ENCODE measurements around the gene KRT80. TPM values are rescaled to one million over a fixed set of nuclear protein-coding genes. Genes with fewer than 3 reads are reported as not detected.

The KRT80 gene
- total RNA-seq, 5 donors from 2014 or later (not counting 1 experiment from before 2014, with no cell fraction given), result 0.09 to 0.12 TPM; not detected in 3

GRCh38 chr12:52182898-52183543, 8.8 kb downstream of the KRT80 start:
- ChIA-PET CTCF (no interaction called here), POLR2A (no interaction called here)
- Mint-ChIP-seq H3K4me1 (peaks cover 1 to 8% (median 5%) of the 10 kb centered on the region in 3 donors), H3K27me3 (no peaks in the 10 kb centered on the region), H3K4me3 (no peak overlapping the region), H3K36me3 (no peaks in the 10 kb centered on the region), H3K27ac (no peak overlapping the region), H3K9me3 (no peaks in the 10 kb centered on the region)
- 87% methylated on average over 8 of the region's 9 CpGs for WGBS (ENCODE audit: insufficient coverage)
- H3K4me1 ChIP-seq (ENCODE audit: control insufficient read depth in 1 of 2, extremely low read depth in 1 of 2, insufficient read depth in 2 of 2, low read length in 2 of 2), result no peaks in the 10 kb centered on the region
- no peak for ATAC-seq (replicated peaks in 1 of 4)
- H3K27me3 ChIP-seq (replicated peaks in 1 of 2; ENCODE audit: control insufficient read depth in 2 of 2, extremely low read depth in 1 of 2, insufficient read depth in 2 of 2, low read length in 1 of 2), result peaks cover 0 to 20% of the 10 kb centered on the region in 2 experiments
- no peak for DNase-seq
- no peaks in the 10 kb centered on the region for H3K36me3 ChIP-seq (ENCODE audit: control insufficient read depth in 2 of 2, extremely low read depth in 1 of 2, insufficient read depth in 1 of 2, low read length in 1 of 2)
- no peak overlapping the region for H3K4me3 ChIP-seq (ENCODE audit: control insufficient read depth in 1 of 2, extremely low read depth in 1 of 2, low read length in 1 of 2)
- no peaks in the 10 kb centered on the region for H3K9me3 ChIP-seq
- no peak overlapping the region for H3K27ac ChIP-seq (ENCODE audit: low read length)

GRCh38 chr12:52182384-52182783, 9.4 kb downstream of the KRT80 start:
- DNase-seq (no peak), ATAC-seq (replicated peaks in 1 of 4) (no peak)
- H3K4me1 ChIP-seq (ENCODE audit: control insufficient read depth in 1 of 2, extremely low read depth in 1 of 2, insufficient read depth in 2 of 2, low read length in 2 of 2), result no peaks in the 10 kb centered on the region
- POLR2A ChIA-PET, result no interaction called here
- H3K27ac ChIP-seq (ENCODE audit: low read length), result no peak overlapping the region
- no peaks in the 10 kb centered on the region for H3K9me3 ChIP-seq
- WGBS (ENCODE audit: insufficient coverage), result 36% methylated on average over 3 of the region's 5 CpGs
- Mint-ChIP-seq H3K27ac (no peak overlapping the region), H3K36me3 (no peaks in the 10 kb centered on the region), H3K4me3 (no peak overlapping the region), H3K27me3 (no peaks in the 10 kb centered on the region), H3K4me1 (peaks cover 1 to 8% (median 5%) of the 10 kb centered on the region in 3 donors), H3K9me3 (no peaks in the 10 kb centered on the region)
- no peak overlapping the region for H3K4me3 ChIP-seq (ENCODE audit: control insufficient read depth in 1 of 2, extremely low read depth in 1 of 2, low read length in 1 of 2)
- H3K27me3 ChIP-seq (replicated peaks in 1 of 2; ENCODE audit: control insufficient read depth in 2 of 2, extremely low read depth in 1 of 2, insufficient read depth in 2 of 2, low read length in 1 of 2), result peaks cover 0 to 20% of the 10 kb centered on the region in 2 experiments
- CTCF ChIA-PET, result no interaction called here
- H3K36me3 ChIP-seq (ENCODE audit: control insufficient read depth in 2 of 2, extremely low read depth in 1 of 2, insufficient read depth in 1 of 2, low read length in 1 of 2), result no peaks in the 10 kb centered on the region

GRCh38 chr12:52181746-52182145, 10.1 kb downstream of the KRT80 start:
- ChIA-PET POLR2A (no interaction called here), CTCF (no interaction called here)
- no peak overlapping the region for H3K27ac Mint-ChIP-seq
- H3K4me3 ChIP-seq (ENCODE audit: control insufficient read depth in 1 of 2, extremely low read depth in 1 of 2, low read length in 1 of 2), result no peak overlapping the region
- H3K4me1 ChIP-seq (ENCODE audit: control insufficient read depth in 1 of 2, extremely low read depth in 1 of 2, insufficient read depth in 2 of 2, low read length in 2 of 2), result no peaks in the 10 kb centered on the region
- DNase-seq (no peak), ATAC-seq (replicated peaks in 1 of 4) (no peak)
- 73% methylated on average over 7 of the region's 9 CpGs for whole genome bisulfite sequencing (ENCODE audit: insufficient coverage)
- H3K4me3 Mint-ChIP-seq, result no peak overlapping the region
- no peaks in the 10 kb centered on the region for H3K27me3 Mint-ChIP-seq
- H3K36me3 Mint-ChIP-seq, result no peaks in the 10 kb centered on the region
- H3K27ac ChIP-seq (ENCODE audit: low read length), result no peak overlapping the region
- no peaks in the 10 kb centered on the region for H3K36me3 ChIP-seq (ENCODE audit: control insufficient read depth in 2 of 2, extremely low read depth in 1 of 2, insufficient read depth in 1 of 2, low read length in 1 of 2)
- peaks cover 1 to 8% (median 5%) of the 10 kb centered on the region in 3 donors for H3K4me1 Mint-ChIP-seq
- H3K9me3 ChIP-seq, result no peaks in the 10 kb centered on the region
- H3K9me3 Mint-ChIP-seq, result no peaks in the 10 kb centered on the region
- peaks cover 0 to 20% of the 10 kb centered on the region in 2 experiments for H3K27me3 ChIP-seq (replicated peaks in 1 of 2; ENCODE audit: control insufficient read depth in 2 of 2, extremely low read depth in 1 of 2, insufficient read depth in 2 of 2, low read length in 1 of 2)

- Mint-ChIP-seq H3K36me3 (no peaks in the 10 kb centered on the region), H3K27me3 (no peaks in the 10 kb centered on the region), H3K4me1 (peaks cover 1 to 8% (median 5%) of the 10 kb centered on the region in 3 donors), H3K27ac (no peak overlapping the region), H3K9me3 (no peaks in the 10 kb centered on the region), H3K4me3 (no peak overlapping the region)
- Histone ChIP-seq H3K4me1 (ENCODE audit: control insufficient read depth in 1 of 2, extremely low read depth in 1 of 2, insufficient read depth in 2 of 2, low read length in 2 of 2) (no peaks in the 10 kb centered on the region), H3K27me3 (replicated peaks in 1 of 2; ENCODE audit: control insufficient read depth in 2 of 2, extremely low read depth in 1 of 2, insufficient read depth in 2 of 2, low read length in 1 of 2) (peaks cover 0 to 16% of the 10 kb centered on the region in 2 experiments), H3K36me3 (ENCODE audit: control insufficient read depth in 2 of 2, extremely low read depth in 1 of 2, insufficient read depth in 1 of 2, low read length in 1 of 2) (no peaks in the 10 kb centered on the region), H3K27ac (ENCODE audit: low read length) (no peak overlapping the region), H3K4me3 (ENCODE audit: control insufficient read depth in 1 of 2, extremely low read depth in 1 of 2, low read length in 1 of 2) (no peak overlapping the region), H3K9me3 (no peaks in the 10 kb centered on the region)
- POLR2A ChIA-PET, result no interaction called here
- ATAC-seq (replicated peaks in 1 of 4), result no peak
- no peak for DNase-seq
- 58% methylated on average over 4 of the region's 6 CpGs for WGBS (ENCODE audit: insufficient coverage)
- CTCF ChIA-PET, result no interaction called here
These were observed 10.7 kb downstream of the KRT80 start for GRCh38 chr12:52180971-52181628.

- no peak for ATAC-seq (replicated peaks in 1 of 4)
- H3K9me3 ChIP-seq, result no peaks in the 10 kb centered on the region
- peaks cover 0 to 26% of the 10 kb centered on the region in 2 experiments for H3K27me3 ChIP-seq (replicated peaks in 1 of 2; ENCODE audit: control insufficient read depth in 2 of 2, extremely low read depth in 1 of 2, insufficient read depth in 2 of 2, low read length in 1 of 2)
- no peak overlapping the region for H3K4me3 Mint-ChIP-seq
- WGBS (ENCODE audit: insufficient coverage), result 84% methylated on average over 6 of the region's 6 CpGs
- POLR2A ChIA-PET, result no interaction called here
- no peak overlapping the region for H3K4me3 ChIP-seq (ENCODE audit: control insufficient read depth in 1 of 2, extremely low read depth in 1 of 2, low read length in 1 of 2)
- H3K27me3 Mint-ChIP-seq, result no peaks in the 10 kb centered on the region
- no peaks in the 10 kb centered on the region for H3K36me3 ChIP-seq (ENCODE audit: control insufficient read depth in 2 of 2, extremely low read depth in 1 of 2, insufficient read depth in 1 of 2, low read length in 1 of 2)
- peaks cover 0 to 3% (median 2%) of the 10 kb centered on the region in 3 donors for H3K4me1 Mint-ChIP-seq
- CTCF ChIA-PET, result interaction anchor here in 1 of 2 donors (1.3 kb wide), 1 partner anchor 14 kb away, joined by 4 read pairs; no protein-coding TSS in a partner anchor
- H3K36me3 Mint-ChIP-seq, result no peaks in the 10 kb centered on the region
- no peak overlapping the region for H3K27ac ChIP-seq (ENCODE audit: low read length)
- no peak overlapping the region for H3K27ac Mint-ChIP-seq
- no peaks in the 10 kb centered on the region for H3K9me3 Mint-ChIP-seq
- H3K4me1 ChIP-seq (ENCODE audit: control insufficient read depth in 1 of 2, extremely low read depth in 1 of 2, insufficient read depth in 2 of 2, low read length in 2 of 2), result no peaks in the 10 kb centered on the region
- no peak for DNase-seq
These were observed 12.3 kb downstream of the KRT80 start for GRCh38 chr12:52179396-52179973.

- WGBS (ENCODE audit: insufficient coverage), result 24% methylated on average over 2 of the region's 2 CpGs
- ChIA-PET POLR2A (no interaction called here), CTCF (no interaction called here)
- H3K27ac Mint-ChIP-seq, result no peak overlapping the region
- no peaks in the 10 kb centered on the region for H3K27me3 Mint-ChIP-seq
- ATAC-seq (replicated peaks in 1 of 4) (no peak), DNase-seq (no peak)
- Histone ChIP-seq H3K4me3 (ENCODE audit: control insufficient read depth in 1 of 2, extremely low read depth in 1 of 2, low read length in 1 of 2) (no peak overlapping the region), H3K27me3 (replicated peaks in 1 of 2; ENCODE audit: control insufficient read depth in 2 of 2, extremely low read depth in 1 of 2, insufficient read depth in 2 of 2, low read length in 1 of 2) (peaks cover 0 to 27% of the 10 kb centered on the region in 2 experiments), H3K27ac (ENCODE audit: low read length) (no peak overlapping the region), H3K9me3 (no peaks in the 10 kb centered on the region), H3K36me3 (ENCODE audit: control insufficient read depth in 2 of 2, extremely low read depth in 1 of 2, insufficient read depth in 1 of 2, low read length in 1 of 2) (no peaks in the 10 kb centered on the region), H3K4me1 (ENCODE audit: control insufficient read depth in 1 of 2, extremely low read depth in 1 of 2, insufficient read depth in 2 of 2, low read length in 2 of 2) (no peaks in the 10 kb centered on the region)
- H3K36me3 Mint-ChIP-seq, result no peaks in the 10 kb centered on the region
- no peaks in the 10 kb centered on the region for H3K4me1 Mint-ChIP-seq
- H3K4me3 Mint-ChIP-seq, result no peak overlapping the region
- H3K9me3 Mint-ChIP-seq, result no peaks in the 10 kb centered on the region
These were observed 12.8 kb downstream of the KRT80 start for GRCh38 chr12:52178984-52179383.

Data from T-cell (primary cell).